ENCODE data around the gene TRAPPC8.
"Not testable (repeated sequence)": the region's sequence is repeated elsewhere in the genome, so short reads cannot be mapped to it uniquely, and the experiment has no call there.

Gene TRAPPC8

DNA sequence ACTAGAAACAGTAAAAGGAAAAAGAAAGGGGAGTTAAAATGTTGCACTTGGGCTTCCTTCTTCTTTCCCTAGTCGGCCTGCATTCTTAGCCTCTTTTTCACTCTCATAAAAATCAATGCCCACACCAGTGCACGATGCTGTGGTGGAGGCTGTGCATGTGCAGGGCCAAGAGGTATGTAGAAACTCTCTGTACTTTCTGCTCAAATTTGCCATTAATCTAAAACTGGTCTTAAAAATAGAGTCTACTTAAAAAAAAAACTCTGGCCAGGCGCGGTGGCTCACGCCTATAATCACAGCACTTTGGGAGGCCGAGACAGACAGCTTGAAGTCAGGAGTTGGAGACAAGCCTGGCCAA, 11.1 kb downstream of the TRAPPC8 start:
- H3K9me3 Mint-ChIP-seq: no peaks in the 10 kb centered on the region
- H3K4me3 Mint-ChIP-seq: no peak overlapping the region
- no peak overlapping the region for H3K27ac Mint-ChIP-seq
- TF ChIP-seq, protein P1, sequence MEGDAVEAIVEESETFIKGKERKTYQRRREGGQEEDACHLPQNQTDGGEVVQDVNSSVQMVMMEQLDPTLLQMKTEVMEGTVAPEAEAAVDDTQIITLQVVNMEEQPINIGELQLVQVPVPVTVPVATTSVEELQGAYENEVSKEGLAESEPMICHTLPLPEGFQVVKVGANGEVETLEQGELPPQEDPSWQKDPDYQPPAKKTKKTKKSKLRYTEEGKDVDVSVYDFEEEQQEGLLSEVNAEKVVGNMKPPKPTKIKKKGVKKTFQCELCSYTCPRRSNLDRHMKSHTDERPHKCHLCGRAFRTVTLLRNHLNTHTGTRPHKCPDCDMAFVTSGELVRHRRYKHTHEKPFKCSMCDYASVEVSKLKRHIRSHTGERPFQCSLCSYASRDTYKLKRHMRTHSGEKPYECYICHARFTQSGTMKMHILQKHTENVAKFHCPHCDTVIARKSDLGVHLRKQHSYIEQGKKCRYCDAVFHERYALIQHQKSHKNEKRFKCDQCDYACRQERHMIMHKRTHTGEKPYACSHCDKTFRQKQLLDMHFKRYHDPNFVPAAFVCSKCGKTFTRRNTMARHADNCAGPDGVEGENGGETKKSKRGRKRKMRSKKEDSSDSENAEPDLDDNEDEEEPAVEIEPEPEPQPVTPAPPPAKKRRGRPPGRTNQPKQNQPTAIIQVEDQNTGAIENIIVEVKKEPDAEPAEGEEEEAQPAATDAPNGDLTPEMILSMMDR (IDR thresholded peaks at IDR 0.05): no peak
- DNase-seq: no peak
- H3K36me3 Mint-ChIP-seq (ENCODE audit: low read depth): peaks cover 45% of the 10 kb centered on the region
- H3K27me3 Mint-ChIP-seq (ENCODE audit: low read depth, poor library complexity): no peaks in the 10 kb centered on the region
- H3K4me1 Mint-ChIP-seq: no peaks in the 10 kb centered on the region

DNA sequence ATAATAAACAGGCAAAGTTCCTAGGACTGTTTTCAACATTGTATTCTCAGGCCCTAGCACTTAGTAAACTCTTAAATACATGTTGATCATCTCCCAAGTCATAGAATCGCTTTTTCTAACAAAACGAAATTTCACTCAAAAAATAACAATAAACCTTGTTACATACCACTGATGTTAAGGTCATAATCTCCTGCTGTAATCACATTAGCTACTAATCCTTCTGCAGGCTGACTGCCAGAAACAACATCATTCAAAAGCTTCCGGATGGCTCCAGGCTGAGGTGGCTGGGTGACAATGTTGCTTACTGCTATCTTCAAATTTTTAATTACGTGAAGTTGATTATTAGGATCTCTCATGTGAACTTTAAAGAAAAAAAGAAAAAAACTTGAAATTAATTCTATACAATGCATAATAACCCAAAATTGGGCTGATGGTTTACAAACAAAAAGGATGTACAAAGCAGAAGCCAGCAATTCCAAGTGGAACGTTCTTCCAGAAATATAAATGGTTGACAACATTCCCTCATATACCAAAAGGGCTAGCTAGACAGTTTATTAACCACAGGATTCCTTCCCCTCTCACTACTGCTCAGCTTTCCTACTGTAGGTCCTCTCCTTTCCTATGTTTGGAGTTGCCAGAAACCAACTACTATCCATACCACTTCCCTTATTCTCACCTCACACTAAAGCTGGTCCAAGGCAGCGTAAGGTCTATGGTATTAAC, 11.6 kb downstream of the TRAPPC8 start:
- no peaks in the 10 kb centered on the region for H3K27me3 Mint-ChIP-seq (ENCODE audit: low read depth, poor library complexity)
- H3K36me3 Mint-ChIP-seq (ENCODE audit: low read depth): peaks cover 47% of the 10 kb centered on the region
- TF ChIP-seq, protein P1 (IDR thresholded peaks at IDR 0.05): no peak
- H3K27ac Mint-ChIP-seq: no peak overlapping the region
- no peak for DNase-seq
- H3K4me3 Mint-ChIP-seq: no peak overlapping the region
- H3K4me1 Mint-ChIP-seq: no peaks in the 10 kb centered on the region
- no peaks in the 10 kb centered on the region for H3K9me3 Mint-ChIP-seq

DNA sequence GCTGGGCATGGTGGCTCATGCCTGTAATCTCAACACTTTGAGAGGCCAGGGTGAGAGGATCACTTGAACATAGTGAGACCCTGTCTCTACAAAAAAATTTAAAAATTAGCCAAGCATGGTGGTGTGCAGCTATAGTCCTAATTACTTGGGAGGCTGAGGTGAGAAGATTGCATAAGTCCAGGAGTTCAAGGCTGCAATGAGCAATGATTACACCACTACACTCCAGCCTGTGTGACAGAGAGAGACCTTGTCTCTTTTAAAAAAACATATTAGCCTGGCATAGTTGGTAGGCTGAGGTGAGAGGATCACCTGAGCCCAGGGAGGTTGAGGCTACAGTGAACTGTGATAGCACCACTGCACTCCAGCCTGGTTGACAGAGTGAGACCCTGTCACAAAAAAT, 13.7 kb downstream of the TRAPPC8 start:
- H3K9me3 Mint-ChIP-seq: no peaks in the 10 kb centered on the region
- H3K36me3 Mint-ChIP-seq (ENCODE audit: low read depth): peaks cover 59% of the 10 kb centered on the region
- H3K27me3 Mint-ChIP-seq (ENCODE audit: low read depth, poor library complexity): no peaks in the 10 kb centered on the region
- TF ChIP-seq, protein P1 (IDR thresholded peaks at IDR 0.05): no peak
- no peaks in the 10 kb centered on the region for H3K4me1 Mint-ChIP-seq
- DNase-seq: no peak
- no peak overlapping the region for H3K27ac Mint-ChIP-seq
- no peak overlapping the region for H3K4me3 Mint-ChIP-seq

DNA sequence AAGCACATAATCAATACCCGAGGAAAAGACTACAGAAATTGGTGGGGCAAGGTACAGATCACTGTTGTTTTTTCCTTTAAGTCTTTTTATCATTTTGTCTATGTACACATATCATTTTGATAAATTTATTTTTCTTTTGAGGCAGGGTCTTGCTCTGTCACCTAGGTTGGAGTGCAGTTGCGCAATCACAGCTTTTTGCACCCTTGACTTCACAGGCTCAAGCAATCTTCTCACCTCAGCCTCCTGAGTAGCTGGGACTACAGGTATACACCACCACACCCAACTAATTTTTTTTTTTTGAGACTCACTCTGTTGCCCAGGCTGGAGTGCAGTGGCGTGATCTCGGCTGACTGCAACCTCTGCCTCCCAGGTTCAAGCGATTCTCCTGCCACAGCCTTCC, 15.9 kb downstream of the TRAPPC8 start:
- not testable (repeated sequence) for H3K4me1 Mint-ChIP-seq; H3K27ac Mint-ChIP-seq; H3K9me3 Mint-ChIP-seq; H3K4me3 Mint-ChIP-seq; H3K27me3 Mint-ChIP-seq (ENCODE audit: low read depth, poor library complexity); DNase-seq
- H3K36me3 Mint-ChIP-seq (ENCODE audit: low read depth): peaks cover 68% of the 10 kb centered on the region

DNA sequence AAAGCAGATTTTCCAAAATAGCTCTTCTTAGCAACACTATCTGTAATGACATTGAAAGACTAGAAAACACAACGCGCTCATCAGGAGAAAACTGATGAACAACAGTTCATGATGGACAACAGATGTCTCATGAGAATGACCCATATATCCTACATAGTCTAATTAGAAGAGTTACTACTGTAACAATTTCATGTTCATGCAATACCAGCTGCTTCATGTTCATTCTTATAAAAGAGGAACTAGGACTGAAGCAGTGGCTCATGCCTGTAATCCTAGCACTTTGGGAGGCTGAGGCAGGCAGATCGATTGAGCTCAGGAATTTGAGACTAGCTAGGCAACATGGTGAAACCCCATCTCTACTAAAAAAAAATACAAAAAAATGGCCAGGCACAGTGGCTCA, 22.7 kb downstream of the TRAPPC8 start:
- H3K4me1 Mint-ChIP-seq: no peaks in the 10 kb centered on the region
- TF ChIP-seq, protein P1 (IDR thresholded peaks at IDR 0.05): no peak
- no peak for DNase-seq
- H3K9me3 Mint-ChIP-seq: no peaks in the 10 kb centered on the region
- no peaks in the 10 kb centered on the region for H3K27me3 Mint-ChIP-seq (ENCODE audit: low read depth, poor library complexity)
- no peak overlapping the region for H3K4me3 Mint-ChIP-seq
- peaks cover 55% of the 10 kb centered on the region for H3K36me3 Mint-ChIP-seq (ENCODE audit: low read depth)
- H3K27ac Mint-ChIP-seq: no peak overlapping the region

DNA sequence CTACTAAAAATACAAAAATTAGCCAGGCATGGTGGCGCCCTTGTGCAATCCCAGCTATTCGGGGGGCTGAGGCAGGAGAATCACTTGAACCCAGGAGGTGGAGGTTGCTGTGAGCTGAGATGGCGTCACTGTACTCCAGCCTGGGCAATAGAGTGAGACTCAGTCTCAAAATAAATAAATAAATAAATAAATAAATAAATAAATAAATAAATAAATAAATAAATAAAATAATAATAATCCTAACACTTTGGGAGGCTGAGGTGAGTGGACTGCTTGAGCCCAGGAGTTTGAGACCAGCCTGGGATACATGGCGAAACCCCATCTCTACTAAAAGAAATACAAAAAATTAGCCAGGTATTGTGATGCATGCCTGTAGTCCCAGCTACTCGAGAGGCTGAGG, 23.6 kb downstream of the TRAPPC8 start:
- H3K4me1 Mint-ChIP-seq; DNase-seq; H3K9me3 Mint-ChIP-seq; H3K27me3 Mint-ChIP-seq (ENCODE audit: low read depth, poor library complexity); H3K4me3 Mint-ChIP-seq; H3K27ac Mint-ChIP-seq: not testable (repeated sequence)
- peaks cover 54% of the 10 kb centered on the region for H3K36me3 Mint-ChIP-seq (ENCODE audit: low read depth)

DNA sequence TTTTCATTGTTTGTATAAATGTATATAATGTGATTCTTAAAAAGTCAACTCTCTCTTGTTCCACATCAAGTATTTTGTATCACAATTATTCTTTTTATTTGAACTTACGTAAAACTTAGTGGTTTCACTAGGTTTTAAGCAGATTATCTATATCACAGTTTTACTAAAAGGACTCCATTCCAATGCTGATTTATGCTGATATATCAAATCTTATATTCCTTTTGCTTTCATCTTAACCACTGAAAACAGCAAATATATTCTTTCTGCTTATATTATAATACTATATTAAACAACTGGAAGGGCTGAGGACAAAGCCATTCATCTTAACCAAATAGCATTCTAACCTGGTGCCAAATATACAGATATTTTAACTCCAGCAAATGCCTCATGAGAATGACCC, 24.2 kb downstream of the TRAPPC8 start:
- H3K4me3 Mint-ChIP-seq: no peak overlapping the region
- peaks cover 2% of the 10 kb centered on the region for H3K27me3 Mint-ChIP-seq (ENCODE audit: low read depth, poor library complexity)
- no peaks in the 10 kb centered on the region for H3K9me3 Mint-ChIP-seq
- no peak for DNase-seq
- H3K36me3 Mint-ChIP-seq (ENCODE audit: low read depth): peaks cover 58% of the 10 kb centered on the region
- TF ChIP-seq, protein P1 (IDR thresholded peaks at IDR 0.05): no peak
- H3K4me1 Mint-ChIP-seq: no peaks in the 10 kb centered on the region
- no peak overlapping the region for H3K27ac Mint-ChIP-seq
